NCI-H2227 (cell line): ENCODE results near the gene HMG20B.

ENCODE experiments used
- DNase-seq: peaks from one replicate; lab custom pipeline; 2025; ENCODE audit not compliant: unreplicated experiment; lab: John Stamatoyannopoulos, UW

HMG20B gene

DNA sequence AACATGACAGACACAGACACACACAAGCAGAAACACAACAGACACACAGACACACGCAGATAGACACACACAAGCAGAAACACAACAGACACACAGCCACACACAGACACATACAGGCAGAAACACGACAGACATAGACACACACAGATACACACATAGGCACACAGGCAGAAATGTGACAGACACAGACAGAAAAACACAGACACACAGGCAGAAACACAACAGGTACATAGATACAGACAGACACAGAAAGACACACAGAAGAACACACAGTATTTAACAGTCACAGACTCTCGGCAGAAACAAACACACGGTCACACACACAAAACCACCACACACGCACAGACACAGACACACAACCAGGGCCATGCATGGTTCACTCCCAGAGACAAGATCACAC lies 33.0 kb downstream of the HMG20B start:
- DNase-seq: no peak

DNA sequence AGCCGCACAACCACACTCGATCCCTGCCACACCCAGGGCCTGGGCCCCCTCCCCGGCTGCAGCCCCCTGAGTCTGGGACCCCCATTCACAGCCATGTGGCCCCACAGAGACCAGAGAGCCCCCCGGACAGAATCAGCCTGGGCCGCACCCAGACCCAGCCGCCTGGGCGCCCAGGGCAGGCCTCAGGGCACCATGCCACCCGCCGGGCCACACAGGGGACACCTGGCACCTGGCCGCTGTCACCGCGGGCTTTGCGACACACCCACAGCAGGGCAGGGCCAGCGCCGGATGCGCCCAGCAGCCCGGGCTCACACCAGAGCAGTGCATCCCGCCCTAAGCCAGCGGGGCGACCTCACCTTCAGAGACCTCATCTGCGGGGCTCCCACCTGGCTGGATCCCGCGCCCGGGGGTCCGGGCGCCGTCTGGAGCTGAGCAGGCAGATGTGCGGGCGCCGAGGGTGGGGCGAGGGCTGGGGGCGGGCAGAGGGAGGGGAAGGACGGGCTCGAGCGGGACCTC lies 33.5 kb downstream of the HMG20B start:
- DNase-seq: no peak

DNA sequence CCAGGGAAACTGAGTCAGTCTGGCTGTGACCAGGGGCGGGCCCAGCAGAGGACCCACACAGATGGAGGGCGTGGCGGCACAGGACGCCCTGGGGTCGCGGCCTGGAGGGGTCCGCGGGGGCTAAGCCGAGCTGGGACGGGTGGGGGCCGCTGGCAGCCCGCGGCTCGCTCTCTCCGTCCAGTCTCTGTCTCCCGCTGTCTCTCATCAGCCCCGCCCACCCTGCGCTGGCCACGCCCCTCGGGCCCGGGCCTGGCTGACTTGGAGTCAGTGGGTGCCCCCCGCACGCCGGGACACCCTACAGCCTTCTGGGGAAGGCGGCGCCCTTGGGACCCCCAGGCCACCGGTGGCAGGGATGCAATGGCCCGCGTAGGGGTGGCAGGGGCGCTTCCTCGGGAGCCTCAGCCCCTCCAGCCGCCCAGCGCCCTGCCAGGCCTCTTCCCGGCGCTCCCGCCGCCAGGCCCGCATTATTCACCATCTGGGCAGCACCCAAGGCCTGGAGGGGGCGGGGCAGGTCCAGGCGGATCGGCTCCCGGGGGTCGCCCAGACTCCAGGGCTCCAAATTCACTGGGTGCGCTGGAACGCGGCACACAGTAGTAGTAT lies 34.0 kb downstream of the HMG20B start, which contains the start of gene TBXA2R:
TSS of gene TBXA2R (minus strand) at position 186 of the 600 bp plus-strand sequence. CDS start 6,241 bp downstream, outside the sequence.
- peak; percentile 34 for DNase-seq

DNA sequence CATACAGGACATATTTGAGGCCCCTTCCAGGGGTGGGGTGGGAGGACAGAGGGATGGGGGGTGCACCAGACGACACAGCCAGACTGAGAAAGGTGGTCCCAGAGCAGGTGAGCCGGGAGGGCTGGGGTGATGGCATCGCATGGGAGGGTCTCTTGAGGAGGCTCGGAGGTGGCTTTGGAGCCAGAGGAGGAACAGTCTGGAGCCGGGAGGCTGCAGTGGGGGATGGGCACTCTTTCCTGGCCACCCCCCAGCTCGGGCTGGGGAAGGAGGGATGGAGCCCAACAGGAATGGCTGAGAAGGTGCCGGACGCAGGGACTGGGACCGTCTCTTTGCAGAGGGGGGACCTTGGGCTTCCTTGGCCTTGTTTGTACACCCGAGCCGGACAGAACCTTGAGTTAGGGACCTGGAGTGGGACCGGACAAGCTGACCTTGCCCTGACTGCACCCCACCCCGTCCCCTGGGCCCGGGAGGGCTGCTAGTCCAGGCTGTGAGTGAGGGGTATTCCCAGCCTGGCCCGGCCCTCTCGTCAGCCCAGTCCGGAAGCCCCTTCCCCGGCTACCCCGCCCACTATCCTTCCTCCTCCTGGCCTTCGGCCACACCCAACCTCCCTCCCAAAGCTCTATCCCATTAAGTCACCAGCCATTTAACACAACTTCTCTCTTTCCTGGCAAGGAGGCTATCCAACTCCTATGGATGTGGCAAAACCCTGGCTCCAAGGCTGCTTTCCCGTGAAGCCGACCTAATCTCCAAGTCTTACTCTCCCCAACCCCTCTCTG lies 34.7 kb downstream of the HMG20B start:
- peak; percentile 10 for DNase-seq

DNA sequence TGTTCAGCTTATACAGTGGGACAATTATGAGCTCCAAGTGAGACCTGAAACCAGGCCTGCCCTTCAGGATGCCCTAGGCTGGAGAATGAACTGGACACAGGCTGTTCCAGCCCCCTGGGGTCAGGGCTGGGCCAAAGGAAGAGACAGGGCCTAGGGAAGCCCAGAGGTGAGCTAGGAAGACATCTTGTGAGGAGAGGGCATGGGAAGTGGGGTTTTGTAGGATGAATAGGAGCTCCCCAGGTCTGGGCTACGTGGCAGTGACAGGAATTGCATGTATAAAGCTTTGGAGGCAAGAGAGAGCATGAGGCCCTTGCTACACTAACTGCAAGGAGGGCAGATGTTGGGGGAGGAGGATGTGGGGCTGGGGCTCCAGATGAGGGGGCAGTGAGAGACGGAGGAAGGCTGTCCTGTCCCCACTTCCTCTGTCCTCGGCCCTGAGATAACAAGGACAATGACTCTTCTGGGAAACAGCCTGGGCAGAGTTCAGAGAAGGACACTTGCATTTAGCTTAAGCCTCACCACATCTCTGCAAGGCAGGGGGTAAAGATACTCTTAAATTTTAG lies 35.4 kb downstream of the HMG20B start:
- DNase-seq: no peak

DNA sequence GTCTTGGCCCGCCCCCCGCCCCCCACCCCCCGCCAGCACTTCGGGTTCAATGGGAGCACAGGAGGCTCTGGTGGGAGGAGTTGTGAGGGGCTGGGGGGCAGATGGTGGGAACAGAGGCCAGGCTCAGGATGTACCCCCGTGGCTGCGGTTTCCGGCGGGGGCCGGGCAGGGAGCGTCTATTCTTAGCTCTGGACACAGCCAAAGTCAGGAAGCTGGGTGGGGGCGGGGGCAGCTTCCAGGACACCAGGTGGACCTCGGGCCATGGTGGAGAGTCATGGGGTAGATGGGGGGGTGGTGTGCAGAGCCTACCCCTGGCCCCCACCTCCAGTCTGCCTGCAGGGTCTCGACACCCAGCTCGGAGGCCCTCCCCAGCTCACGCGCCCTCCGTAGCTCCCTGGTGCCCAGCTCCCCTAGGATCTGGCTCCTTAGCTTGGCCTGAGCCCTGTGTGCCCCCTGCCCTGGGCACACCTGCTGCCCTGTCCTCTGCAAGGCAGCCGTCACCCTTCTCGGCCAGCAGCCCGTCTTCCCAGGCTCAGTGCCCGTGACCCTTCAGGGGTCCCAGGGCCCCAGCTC lies 36.1 kb downstream of the HMG20B start:
- no peak for DNase-seq

DNA sequence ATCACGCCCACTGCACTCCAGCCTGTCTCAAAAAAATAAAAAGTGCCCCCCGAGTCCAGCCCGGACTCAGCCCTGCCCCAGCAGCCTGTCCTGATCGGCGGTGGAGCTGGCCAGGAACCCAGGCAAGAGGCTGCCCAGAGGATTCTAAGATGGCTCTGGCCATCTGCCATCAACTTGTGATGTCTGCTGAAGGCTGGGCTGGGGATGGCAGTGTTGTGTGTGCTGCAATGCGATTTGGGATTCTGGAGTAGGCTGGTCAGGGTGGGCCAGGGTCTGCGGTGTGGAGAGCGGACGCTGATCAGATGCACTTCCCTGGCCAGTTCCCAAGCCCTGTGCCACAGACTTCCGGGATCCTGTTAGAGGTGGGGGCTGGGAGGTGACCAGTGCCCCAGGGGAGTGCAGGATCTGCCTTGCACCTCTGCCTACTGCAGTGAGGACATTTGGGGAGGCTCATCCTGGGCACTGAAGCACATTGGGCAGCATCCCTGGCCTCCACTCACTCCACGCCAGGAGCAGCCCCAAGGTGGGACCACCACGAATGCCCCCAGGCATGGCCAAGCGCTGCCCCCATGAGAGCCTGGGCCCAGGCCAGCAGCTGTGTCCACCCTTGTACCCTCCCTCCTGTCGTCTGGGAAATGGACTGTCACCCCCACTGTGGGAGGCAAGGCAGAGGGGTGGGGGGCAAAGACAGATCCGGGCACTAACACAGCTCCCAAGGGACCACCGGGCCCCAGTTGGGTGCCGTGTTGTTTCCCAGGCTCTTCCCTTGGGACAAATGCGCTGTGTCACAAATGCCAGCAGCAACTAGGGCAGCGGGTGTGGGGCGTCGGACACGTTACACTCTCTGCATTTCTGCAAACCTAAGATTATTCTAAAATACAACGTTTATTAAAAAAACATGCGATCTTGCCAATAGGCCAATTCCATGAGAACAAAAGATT lies 37.3 kb downstream of the HMG20B start:
- DNase-seq: no peak

DNA sequence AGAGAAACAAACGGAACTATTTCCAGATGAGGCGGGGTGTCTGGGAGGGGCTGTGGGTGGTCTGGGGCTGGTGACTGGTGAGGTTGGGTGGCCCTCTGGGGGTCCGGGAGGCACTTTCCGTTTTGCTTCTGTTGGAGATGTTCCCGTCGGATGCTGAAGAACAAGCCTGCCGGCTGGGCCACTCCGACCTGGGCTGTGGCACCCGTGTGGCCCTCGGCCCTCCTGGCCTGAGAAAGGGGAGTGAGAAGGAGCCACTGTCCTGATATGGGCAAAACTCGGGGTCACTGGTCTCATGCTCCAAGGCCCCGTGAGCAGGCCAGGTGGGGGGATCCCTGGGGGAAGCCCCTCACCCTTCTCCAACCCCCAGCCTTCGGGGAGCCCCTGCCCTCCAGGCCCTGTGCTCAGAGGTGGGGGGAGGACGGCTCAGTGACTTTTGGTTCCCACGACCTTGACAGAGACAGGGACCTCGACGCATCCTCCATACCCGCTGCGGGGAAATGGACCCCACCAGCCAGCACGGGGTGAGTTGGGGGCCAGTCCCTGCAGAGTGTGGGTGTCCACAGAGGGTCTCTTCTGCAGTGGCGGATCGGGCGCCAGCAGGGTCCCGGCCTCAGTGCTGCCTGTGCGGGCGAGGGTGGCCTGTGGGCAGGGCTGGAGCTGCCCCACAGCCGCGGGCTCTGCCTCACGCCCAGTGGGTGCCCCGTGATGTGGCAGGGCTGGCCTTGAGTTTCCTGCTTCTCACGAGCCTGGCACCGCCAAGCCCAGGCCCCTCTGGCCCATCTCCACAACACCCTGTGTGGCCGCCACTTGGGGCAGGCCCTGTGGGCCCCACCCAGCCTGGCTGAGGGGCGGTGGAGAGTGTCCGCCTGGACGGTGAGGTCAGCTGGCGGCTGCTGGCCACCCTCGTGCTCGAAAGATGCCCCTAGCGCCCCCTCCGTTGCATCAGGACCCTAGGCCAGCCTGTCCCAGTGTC lies 38.3 kb downstream of the HMG20B start:
- no peak for DNase-seq

DNA sequence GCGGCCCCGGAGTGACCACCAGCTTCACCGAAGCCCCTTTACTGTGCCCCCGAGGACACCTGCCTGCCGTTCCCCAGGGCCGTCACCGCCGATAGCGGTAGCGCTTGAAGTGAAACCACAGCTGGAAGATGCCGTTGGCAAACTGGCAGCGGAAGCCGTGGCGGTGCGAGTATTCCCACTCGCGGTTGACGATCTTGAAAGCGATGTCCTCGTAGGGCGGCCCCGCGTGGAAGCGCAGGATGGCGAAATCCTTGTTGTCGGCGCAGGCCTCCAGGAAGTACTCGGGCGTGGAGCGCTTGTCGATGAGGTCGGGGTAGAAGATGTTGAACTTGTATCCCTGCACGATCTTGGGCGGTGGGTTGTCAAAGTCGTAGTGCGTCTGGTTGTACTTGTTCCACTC lies 39.1 kb downstream of the HMG20B start:
- no peak for DNase-seq

DNA sequence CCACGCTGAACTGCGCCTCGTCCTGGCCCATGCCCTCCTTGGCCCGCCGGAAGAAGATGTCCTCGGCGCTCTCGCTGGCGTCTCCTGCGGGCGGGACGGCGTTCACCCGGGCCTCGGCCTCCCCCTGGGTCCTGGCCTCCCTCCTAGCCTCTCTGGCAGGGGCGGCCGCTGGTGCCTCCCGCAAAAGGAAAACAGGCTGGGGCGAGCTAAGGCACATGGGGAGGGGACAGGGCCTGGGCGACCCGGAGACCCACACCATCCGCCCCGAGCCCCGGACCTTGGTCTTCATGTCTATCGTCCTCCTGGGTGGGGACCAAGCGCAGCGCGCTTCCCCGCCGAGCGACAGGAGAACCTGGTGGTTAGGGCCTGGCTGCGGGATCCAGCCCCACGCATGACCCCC lies 39.6 kb downstream of the HMG20B start:
- DNase-seq: no peak

DNA sequence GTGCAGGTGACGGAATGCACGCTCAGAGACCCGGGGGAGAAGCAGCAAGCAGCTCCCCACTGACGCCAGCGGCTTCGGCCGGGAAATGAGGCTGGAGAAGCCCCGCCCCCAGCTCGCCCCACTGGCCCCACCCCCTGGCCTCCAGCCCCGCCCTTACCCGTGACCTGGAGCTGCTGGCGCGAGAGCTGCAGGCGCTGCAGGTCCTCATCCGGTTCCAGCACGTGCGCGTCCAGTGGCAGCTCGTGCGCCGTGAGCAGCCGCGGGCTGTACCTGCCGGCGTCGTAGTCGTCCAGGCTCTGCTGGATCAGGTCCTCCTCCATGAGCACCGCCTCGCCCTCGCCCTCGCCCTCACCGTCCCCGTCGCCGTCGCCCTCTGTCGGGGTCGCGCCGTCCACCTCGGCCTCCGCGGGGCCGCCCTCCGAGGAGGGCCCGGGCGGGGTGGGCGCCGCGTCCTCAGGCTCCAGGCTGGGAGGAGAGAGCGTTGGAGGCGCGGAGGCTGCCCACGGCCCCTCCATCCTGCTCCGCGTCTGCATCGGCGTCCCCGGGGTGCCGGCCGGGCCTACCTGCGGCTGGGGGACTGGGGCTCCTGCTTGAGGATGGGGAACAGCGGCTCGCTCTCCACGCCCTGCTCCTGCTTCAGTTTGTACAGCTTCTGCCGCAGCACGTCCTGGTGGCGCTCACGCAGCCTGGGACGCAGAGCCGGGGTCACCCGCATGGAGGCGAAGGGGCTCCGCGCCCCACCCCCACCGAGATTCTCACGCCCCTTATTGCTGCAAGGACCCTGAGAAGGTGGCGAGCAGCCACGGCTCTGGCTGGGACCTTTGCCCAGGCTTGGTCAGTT lies 40.4 kb downstream of the HMG20B start:
- no peak for DNase-seq

DNA sequence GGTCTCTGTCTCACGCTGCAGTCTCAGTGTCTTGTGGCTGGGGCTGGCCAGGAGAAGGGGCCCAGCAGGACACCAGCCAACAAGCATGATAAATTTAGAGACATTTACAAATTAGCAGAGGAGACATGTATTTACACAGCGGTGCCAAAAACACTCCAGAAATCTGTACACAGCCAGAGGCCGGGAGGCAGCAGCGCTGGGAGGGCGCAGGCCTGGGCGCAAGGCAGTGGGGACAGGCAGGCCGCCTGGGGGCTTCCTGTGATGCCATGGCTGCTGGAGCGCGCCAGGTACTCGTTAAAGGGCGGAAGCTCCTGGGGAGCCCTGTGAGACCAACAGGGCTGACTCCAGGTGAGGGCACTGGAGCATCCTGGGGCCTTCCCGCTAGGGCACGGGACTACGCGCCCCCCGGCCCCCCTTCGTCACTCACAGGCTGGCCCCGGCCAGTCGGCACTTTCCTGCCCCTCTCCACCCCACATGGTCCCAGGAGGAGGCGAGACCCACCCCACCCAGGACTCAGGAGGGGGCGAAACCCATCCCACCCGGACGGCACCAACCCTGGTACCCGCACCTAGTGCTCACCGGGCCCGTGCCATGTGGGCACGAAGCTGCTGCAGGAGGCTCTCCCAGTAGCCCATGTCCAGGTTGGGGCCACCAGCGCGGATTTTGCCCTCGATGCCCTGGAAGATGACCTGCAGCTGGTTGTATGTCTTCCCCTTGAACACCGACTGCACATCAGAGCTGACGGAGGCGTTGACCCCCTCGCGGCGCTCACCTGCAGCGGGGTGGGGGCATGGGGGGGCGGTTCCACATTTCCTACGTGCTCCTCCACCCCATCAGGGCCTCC lies 41.3 kb downstream of the HMG20B start:
- DNase-seq: no peak

DNA sequence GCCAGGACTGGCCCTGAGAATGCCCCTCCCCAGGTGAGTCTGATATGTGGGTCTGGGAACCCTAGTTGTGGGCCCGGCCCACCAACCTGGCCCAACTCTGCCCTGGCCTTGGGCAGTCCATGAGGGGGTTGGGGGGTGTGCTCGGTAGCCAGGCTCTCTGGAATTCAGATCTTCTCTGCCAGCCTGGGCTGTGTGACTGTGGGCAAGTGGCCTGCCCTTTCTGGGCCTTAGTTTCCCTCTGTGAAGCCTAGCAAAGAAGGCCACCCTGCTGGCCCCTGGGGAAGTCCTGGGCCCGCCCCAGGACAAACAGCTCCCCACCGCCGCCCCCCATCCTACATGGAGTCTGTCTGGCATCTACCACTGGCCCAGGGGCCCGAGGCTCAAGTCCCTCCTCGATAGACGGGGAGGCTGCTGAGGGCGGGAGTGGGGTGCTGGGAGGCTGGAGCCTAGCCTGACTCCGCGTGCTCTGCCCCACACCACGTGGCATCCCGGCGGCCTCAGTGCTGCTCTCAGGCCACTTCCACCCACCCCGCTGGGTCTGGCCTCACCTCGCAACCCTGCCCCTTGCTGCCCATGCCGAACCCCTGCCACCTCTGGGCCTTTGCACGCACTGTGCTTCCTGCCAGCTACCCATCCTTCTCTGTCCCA lies 42.2 kb downstream of the HMG20B start:
- no peak for DNase-seq

DNA sequence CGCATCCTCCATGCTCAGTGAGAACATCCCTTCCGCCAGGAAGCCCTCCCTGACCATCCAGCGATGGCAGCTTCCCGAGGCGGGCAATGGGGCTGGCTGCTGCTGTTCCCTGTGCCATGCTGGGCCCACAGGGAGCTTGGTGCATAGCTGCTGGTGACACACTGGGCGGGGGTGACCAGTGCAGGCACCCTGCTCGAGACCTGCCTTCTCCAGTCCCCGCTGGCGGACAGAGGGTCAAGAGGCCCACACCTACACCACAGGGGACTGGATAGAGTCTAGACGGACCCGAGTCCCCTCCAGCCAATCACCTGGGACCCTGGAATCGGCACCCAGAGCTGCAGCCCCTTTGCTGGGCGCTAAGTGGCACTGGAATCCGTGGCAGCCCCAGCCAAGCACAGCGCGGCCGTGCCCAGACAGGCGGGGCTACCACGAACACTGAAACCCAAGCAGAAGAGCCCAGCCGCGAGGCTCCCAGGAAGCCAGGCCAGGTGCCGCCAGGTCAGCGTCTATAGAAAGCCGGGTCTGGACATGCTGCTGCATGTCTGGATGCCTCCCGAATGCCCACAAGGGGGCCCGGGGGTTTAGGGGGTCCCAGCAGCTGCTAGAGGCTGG lies 42.9 kb downstream of the HMG20B start:
- no peak for DNase-seq

DNA sequence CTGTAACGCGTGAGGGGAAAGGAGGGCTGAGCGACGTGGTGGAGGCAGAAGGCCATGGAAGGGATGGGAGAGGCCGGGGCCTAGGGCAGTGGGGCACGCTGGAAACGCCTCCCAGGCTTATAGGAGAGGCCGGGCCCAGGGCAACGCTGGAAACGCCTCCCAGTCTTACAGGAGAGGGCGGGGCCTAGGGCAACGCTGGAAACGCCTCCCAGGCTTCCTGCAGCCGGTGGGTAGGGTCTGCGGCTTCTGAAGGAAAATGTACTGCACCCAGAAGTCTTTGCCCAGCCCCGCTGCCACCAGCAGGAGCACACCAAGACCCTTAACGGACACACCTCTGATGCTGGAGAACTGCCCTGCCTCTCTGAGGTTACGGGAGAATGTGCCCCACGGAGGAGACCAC lies 44.7 kb downstream of the HMG20B start:
- DNase-seq: peak; percentile 6

DNA sequence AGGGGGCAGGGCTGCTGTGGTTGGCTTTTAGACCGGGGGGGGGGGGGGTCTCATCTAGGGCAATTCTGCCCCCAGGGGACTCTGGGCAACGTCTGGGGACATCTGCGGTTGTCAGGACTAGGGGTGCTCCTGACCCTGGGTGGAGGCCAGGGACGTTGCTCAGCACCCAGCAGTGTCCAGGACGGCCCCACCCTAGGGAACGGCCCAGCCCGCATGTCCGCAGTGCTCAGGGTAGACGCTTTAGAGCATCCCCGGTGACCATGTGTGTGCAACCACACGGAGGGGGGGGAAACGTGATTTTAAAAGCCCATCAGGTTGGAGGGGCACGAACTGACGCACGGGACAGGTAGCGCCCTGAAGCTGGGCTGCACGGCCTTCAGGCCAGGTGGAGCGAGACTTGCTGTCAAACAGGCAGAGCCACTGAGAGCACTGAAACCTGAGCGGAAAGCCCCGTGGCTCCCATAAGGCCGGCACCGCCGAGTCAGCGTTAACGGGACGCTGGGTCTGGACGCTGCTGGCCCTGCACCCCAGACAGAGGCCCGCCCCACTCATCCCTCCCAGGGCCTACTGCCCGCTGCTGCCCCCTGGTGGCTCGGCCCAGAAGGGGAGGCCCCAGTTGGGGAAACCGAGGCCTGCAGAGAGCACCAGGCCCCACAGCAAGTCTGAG lies 45.5 kb downstream of the HMG20B start:
- no peak for DNase-seq
